Type B pancreatic cell (in vitro differentiated cells): ENCODE results near the gene PLEKHA6. TPM values are rescaled to one million over a fixed set of nuclear protein-coding genes. Genes with fewer than 3 reads are reported as not detected.

Source experiments
- DNase-seq: peaks from one replicate; pipeline ENCODE4 v3.0.0; 2021; ENCODE audit warnings: mixed read lengths; ENCODE audit not compliant: unreplicated experiment; ENCODE audit errors: extremely low spot score
- H3K27ac Mint-ChIP-seq: 2 replicates; pipeline ENCODE4 v1.8.0; 2021; ENCODE audit warnings: mild to moderate bottlenecking, mixed read lengths
- H3K27me3 Mint-ChIP-seq: 2 replicates; pipeline ENCODE4 v1.8.0; 2021; ENCODE audit warnings: mixed read lengths
- H3K36me3 Mint-ChIP-seq: 2 replicates; pipeline ENCODE4 v1.8.0; 2021; ENCODE audit warnings: mixed read lengths
- H3K4me1 Mint-ChIP-seq: one replicate; pipeline ENCODE4 v1.8.0; 2021; ENCODE audit warnings: mixed read lengths; ENCODE audit not compliant: unreplicated experiment
- H3K4me3 Mint-ChIP-seq: 2 replicates; pipeline ENCODE4 v1.8.0; 2021; ENCODE audit warnings: mild to moderate bottlenecking, mixed read lengths
- H3K9me3 Mint-ChIP-seq: 2 replicates; pipeline ENCODE4 v1.8.0; 2021; ENCODE audit warnings: mixed read lengths
- total RNA-seq: library from RNA; stranded (reverse); gene quantifications from 2 replicates; pipeline ENCODE4 v1.2.1, GENCODE V29; 2021; ENCODE audit warnings: low replicate concordance
- TF ChIP-seq, protein P1 (sequence below): fragments of 200-600 bp; sonication (generic); conservative IDR thresholded peaks from 2 replicates; pipeline ENCODE4 v1.5.0; 2021; ENCODE audit warnings: antibody characterized with exemption, mild to moderate bottlenecking

PLEKHA6 gene
- total RNA-seq, 1 donor from 2014 or later: 37.8 TPM

DNA sequence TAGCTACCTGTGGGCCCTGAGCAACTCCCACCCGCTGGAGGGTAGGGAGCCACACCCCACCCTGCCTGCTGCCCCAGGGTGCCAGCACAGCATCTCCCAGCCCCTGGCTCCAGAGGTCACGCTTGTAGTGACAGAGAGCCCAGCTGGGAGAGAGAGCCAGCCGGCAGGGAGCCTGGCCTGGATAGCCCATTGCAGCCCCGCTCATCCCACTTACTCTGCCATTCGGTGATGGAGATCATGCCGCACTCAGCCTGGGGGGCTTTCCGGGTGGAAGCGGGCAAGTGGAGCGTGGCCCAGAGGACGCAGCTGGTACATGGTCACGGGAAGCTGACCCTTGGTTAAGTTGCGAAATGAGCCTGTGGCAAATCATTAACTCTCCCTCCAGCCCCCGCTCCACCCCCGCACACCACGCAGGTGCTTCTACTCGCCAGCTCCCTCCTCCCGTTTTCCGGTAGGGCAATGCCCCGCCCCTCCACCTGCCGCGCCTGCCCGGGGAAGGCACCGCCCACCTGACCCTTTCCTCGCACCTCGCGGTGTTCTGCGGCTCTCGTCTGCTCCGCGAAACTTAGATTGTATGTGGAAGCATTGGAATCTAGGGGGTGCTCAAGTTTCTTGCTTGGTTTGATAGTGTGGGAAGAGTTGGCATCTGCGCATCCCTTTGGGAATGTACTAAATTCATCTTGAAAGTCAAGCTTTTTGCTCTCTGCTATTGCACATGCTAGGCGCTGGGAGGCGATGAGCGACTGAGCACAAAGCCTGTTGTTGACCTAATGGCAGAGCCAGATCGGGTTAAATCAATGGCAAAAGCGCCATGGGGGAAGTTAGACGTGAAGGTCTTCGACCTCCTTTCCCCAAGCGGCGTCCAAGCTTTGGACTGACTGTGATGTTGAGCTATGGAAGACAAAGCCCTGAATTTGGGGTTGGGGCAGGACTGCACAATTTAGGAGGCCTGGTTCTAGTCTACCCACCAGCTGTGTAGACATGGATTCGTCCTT lies 145.8 kb downstream of the PLEKHA6 start, which contains the start of gene GOLT1A:
Gene GOLT1A (minus strand): TSS at position 321 of the 995 bp plus-strand sequence. CDS start 82 bp downstream, at position 239.
- peaks cover 3% of the 10 kb centered on the region for H3K27me3 Mint-ChIP-seq
- H3K27ac Mint-ChIP-seq: peak within 1 kb of the TSS; percentile 44
- no peak for DNase-seq
- H3K36me3 Mint-ChIP-seq: no peaks in the 10 kb centered on the region
- peaks cover 5% of the 10 kb centered on the region for H3K4me1 Mint-ChIP-seq
- peak within 1 kb of the TSS; percentile 78 for H3K4me3 Mint-ChIP-seq
- H3K9me3 Mint-ChIP-seq: no peaks in the 10 kb centered on the region
- TF ChIP-seq, protein P1, sequence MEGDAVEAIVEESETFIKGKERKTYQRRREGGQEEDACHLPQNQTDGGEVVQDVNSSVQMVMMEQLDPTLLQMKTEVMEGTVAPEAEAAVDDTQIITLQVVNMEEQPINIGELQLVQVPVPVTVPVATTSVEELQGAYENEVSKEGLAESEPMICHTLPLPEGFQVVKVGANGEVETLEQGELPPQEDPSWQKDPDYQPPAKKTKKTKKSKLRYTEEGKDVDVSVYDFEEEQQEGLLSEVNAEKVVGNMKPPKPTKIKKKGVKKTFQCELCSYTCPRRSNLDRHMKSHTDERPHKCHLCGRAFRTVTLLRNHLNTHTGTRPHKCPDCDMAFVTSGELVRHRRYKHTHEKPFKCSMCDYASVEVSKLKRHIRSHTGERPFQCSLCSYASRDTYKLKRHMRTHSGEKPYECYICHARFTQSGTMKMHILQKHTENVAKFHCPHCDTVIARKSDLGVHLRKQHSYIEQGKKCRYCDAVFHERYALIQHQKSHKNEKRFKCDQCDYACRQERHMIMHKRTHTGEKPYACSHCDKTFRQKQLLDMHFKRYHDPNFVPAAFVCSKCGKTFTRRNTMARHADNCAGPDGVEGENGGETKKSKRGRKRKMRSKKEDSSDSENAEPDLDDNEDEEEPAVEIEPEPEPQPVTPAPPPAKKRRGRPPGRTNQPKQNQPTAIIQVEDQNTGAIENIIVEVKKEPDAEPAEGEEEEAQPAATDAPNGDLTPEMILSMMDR: peak; percentile 83

DNA sequence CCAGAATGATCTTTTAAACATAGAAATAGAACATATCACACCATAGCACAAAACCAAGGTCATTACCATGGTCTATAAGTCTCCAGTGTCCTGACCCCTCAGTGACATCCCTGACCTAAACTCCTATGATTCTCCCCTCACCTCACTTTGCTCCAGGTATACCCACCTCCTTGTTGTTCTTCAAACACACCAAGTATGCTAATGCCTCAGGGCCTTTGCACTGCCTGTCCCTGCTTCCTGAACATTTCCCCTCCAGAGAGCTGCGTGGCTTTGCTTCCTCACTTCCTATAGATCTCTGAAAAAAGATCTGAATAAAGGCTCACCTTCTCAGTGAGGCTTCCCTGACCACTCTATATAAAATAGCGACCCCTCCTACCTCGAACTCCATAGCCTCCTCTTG lies 147.0 kb downstream of the PLEKHA6 start:
- Mint-ChIP-seq H3K27ac (no peak overlapping the region), H3K4me3 (no peak overlapping the region), H3K27me3 (peaks cover 7% of the 10 kb centered on the region), H3K4me1 (peaks cover 5% of the 10 kb centered on the region), H3K9me3 (no peaks in the 10 kb centered on the region), H3K36me3 (no peaks in the 10 kb centered on the region)
- TF ChIP-seq, protein P1: no peak
- DNase-seq: no peak

DNA sequence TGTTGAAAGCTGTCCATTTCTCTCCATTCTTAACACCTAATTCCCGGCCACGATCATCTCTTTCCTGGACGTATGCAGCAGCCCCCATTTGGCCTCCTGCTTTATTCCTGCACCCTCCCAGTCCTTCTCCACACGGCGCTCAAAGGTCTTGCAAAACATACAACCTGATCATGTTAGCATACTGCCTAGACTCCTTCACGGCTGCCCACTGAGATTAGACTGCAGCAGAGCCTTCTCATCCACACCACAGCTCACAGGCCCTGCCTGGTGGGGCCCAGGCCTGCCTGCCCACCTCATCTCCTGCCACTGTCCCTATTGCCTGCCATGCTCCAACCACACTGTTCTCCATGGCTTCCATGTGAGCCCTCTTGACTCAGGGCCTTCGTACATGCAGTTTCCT lies 148.7 kb downstream of the PLEKHA6 start:
- Mint-ChIP-seq H3K27ac (no peak overlapping the region), H3K4me3 (no peak overlapping the region), H3K9me3 (no peaks in the 10 kb centered on the region), H3K27me3 (peaks cover 16% of the 10 kb centered on the region), H3K36me3 (no peaks in the 10 kb centered on the region), H3K4me1 (peaks cover 5% of the 10 kb centered on the region)
- TF ChIP-seq, protein P1: no peak
- no peak for DNase-seq

DNA sequence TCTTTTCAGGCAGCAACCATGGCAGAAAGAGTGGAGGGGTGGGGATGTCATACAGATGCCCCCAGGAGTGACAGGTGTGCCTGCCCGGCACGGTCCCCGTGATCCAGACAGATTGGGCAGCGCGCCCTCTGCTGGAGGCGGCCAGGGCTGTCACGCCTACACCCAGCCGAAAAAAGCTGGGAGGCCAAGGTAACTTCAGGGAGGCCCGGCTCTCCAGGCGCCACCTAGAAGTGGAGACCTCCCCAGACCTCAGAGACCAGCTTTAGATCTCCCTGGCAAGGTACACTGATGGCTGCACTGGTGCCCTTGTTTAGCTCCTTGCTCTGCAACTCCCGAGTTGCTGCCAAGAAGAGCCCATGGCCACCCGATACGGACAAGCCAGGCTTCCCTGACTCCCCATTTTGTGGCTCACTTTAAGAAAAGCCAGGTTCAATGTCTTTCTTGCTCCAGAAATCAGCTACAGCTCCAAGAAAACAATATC lies 152.6 kb downstream of the PLEKHA6 start:
- DNase-seq: no peak
- H3K27me3 Mint-ChIP-seq: peaks cover 36% of the 10 kb centered on the region

DNA sequence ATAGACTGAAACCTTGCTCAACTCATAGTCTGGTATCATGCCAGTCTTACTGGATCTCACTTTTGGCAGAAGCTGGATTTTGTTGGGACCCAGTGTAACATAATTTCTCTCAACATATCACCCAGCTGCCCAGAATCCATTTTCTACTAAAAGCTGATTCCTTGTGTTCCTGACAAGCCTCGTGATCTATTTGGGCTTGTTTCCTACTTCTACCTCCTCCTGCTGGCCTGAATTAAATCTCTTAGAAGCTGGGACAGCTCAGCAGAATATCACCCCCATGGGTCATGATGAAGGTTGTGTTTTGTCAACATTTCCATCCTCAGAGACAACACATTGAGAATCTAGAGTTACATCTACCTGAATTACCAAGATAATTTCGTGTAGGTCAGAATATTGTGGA lies 153.6 kb downstream of the PLEKHA6 start:
- H3K4me3 Mint-ChIP-seq: no peak overlapping the region
- no peaks in the 10 kb centered on the region for H3K36me3 Mint-ChIP-seq
- TF ChIP-seq, protein P1: no peak
- H3K9me3 Mint-ChIP-seq: no peaks in the 10 kb centered on the region
- no peaks in the 10 kb centered on the region for H3K4me1 Mint-ChIP-seq
- DNase-seq: no peak
- H3K27me3 Mint-ChIP-seq: peaks cover 36% of the 10 kb centered on the region
- H3K27ac Mint-ChIP-seq: no peak overlapping the region

More for the DNA sequence above, 152.6 kb downstream of the PLEKHA6 start:
- Mint-ChIP-seq H3K4me1 (no peaks in the 10 kb centered on the region), H3K4me3 (no peak overlapping the region), H3K9me3 (no peaks in the 10 kb centered on the region), H3K36me3 (no peaks in the 10 kb centered on the region), H3K27ac (no peak overlapping the region)
- TF ChIP-seq, protein P1: peak; percentile 97
